GM13977 (cell line): Measurements from ENCODE around the gene PIPOX.

Experiments
- DNase-seq: peaks from one replicate; pipeline ENCODE4 v3.0.0; 2012; ENCODE audit warnings: low spot score
- CTCF ChIP-seq: IDR thresholded peaks from 2 replicates; pipeline ENCODE4 v1.5.1; 2012; ENCODE audit warnings: mild to moderate bottlenecking, control low read depth; ENCODE audit not compliant: insufficient read depth; ENCODE audit errors: extremely low read depth, missing control alignments
- in situ Hi-C: fragments of 300-500 bp; cut with MboI; formaldehyde crosslinking; loops from one replicate; pipeline ENCODE4 v1.12.0; 2022; ENCODE audit warnings: low sequenced_read_pairs, low pct_unique_long_range_greater_than_20kb, mixed read lengths, inconsistent platforms; ENCODE audit not compliant: unreplicated experiment

Gene PIPOX

GRCh38 chr17:29070308-29070707 lies 27.4 kb downstream of the PIPOX start:
- TF ChIP-seq CTCF: no peak
- in situ Hi-C loops: no loop called here

GRCh38 chr17:29070781-29071180 lies 27.8 kb downstream of the PIPOX start:
- in situ Hi-C loops: no loop called here
- DNase-seq: no peak
- TF ChIP-seq CTCF: no peak

More at GRCh38 chr17:29070308-29070707, 27.4 kb downstream of the PIPOX start:
- DNase-seq: no peak

- in situ Hi-C loops: no loop called here
- TF ChIP-seq CTCF: no peak
These were observed 28.4 kb downstream of the PIPOX start for GRCh38 chr17:29071303-29071702.

GRCh38 chr17:29073045-29073444 lies 30.1 kb downstream of the PIPOX start:
- no peak for TF ChIP-seq CTCF
- DNase-seq: no peak
- in situ Hi-C loops: no loop called here

More at GRCh38 chr17:29071303-29071702, 28.4 kb downstream of the PIPOX start:
- no peak for DNase-seq

- in situ Hi-C loops: no loop called here
- no peak for TF ChIP-seq CTCF
- no peak for DNase-seq
These were observed 30.6 kb downstream of the PIPOX start for GRCh38 chr17:29073520-29073919.

GRCh38 chr17:29074488-29074887 lies 31.5 kb downstream of the PIPOX start:
- in situ Hi-C loops: no loop called here
- TF ChIP-seq CTCF: no peak
- DNase-seq: no peak

- no peak for DNase-seq
- in situ Hi-C loops: no loop called here
- TF ChIP-seq CTCF: no peak
These were observed 33.1 kb downstream of the PIPOX start for GRCh38 chr17:29076087-29076486.
